Mucosa of rectum (tissue), 2 donors: ENCODE results near the gene RASSF5.
"Not testable (repeated sequence)": the region's sequence is repeated elsewhere in the genome, so short reads cannot be mapped to it uniquely, and the experiment has no call there.

Experiments used
- H3K27ac ChIP-seq, 2 donors: one replicate each; pipeline ENCODE4 v1.7.0; 2013; ENCODE audit warnings: inconsistent platforms in 2 of 2, low read depth in 2 of 2, low read length in 2 of 2
- H3K27me3 ChIP-seq, 2 donors: one replicate each; pipeline ENCODE4 v1.7.0; 2013; ENCODE audit warnings: low read length in 2 of 2; ENCODE audit not compliant: control insufficient read depth in 2 of 2, insufficient read depth in 2 of 2
- H3K36me3 ChIP-seq, 2 donors: one replicate each; pipeline ENCODE4 v1.7.0; 2013; ENCODE audit warnings: low read length in 2 of 2; ENCODE audit not compliant: control insufficient read depth in 2 of 2, insufficient read depth in 2 of 2
- H3K4me1 ChIP-seq, 2 donors: one replicate each; pipeline ENCODE4 v1.7.0; 2013; ENCODE audit warnings: low read length in 2 of 2, mild to moderate bottlenecking in 1 of 2; ENCODE audit not compliant: control insufficient read depth in 2 of 2, insufficient read depth in 2 of 2
- H3K4me3 ChIP-seq, 2 donors: one replicate each; pipeline ENCODE4 v1.7.0; 2013; ENCODE audit warnings: low read length in 2 of 2
- H3K9ac ChIP-seq, 2 donors: one replicate each; pipeline ENCODE4 v1.7.0; 2013; ENCODE audit warnings: low read length in 2 of 2, low read depth in 1 of 2, mild to moderate bottlenecking in 1 of 2
- H3K9me3 ChIP-seq, 2 donors: one replicate each; pipeline ENCODE4 v1.7.0; 2013; ENCODE audit warnings: low read length in 2 of 2; ENCODE audit not compliant: control insufficient read depth in 2 of 2
- donor health status: healthy.
- donor health status: Normal muscosa, but diverticular disease.

RASSF5 gene

GRCh38 chr1:206476591-206476990 lies 30.7 kb upstream of the RASSF5 start:
- Histone ChIP-seq H3K4me1 (peaks cover under 1 to 2% of the 10 kb centered on the region in 2 donors), H3K9ac (no peak overlapping the region), H3K27me3 (no peaks in the 10 kb centered on the region), H3K36me3 (peaks cover 39 to 54% of the 10 kb centered on the region in 2 donors), H3K27ac (no peak overlapping the region), H3K4me3 (no peak overlapping the region), H3K9me3 (no peaks in the 10 kb centered on the region)

GRCh38 chr1:206477110-206477509 lies 30.2 kb upstream of the RASSF5 start:
- Histone ChIP-seq H3K36me3 (peaks cover 39 to 55% of the 10 kb centered on the region in 2 donors), H3K9ac (no peak overlapping the region), H3K4me1 (peaks cover 0 to 2% of the 10 kb centered on the region in 2 donors), H3K27ac (no peak overlapping the region), H3K9me3 (no peaks in the 10 kb centered on the region), H3K4me3 (no peak overlapping the region), H3K27me3 (no peaks in the 10 kb centered on the region)

- Histone ChIP-seq H3K27ac (no peak overlapping the region), H3K36me3 (peaks cover 41 to 61% of the 10 kb centered on the region in 2 donors), H3K27me3 (no peaks in the 10 kb centered on the region), H3K9ac (no peak overlapping the region), H3K4me1 (no peaks in the 10 kb centered on the region), H3K4me3 (no peak overlapping the region), H3K9me3 (no peaks in the 10 kb centered on the region)
These were observed 29.6 kb upstream of the RASSF5 start for GRCh38 chr1:206477581-206478380.

GRCh38 chr1:206478746-206479145 lies 28.6 kb upstream of the RASSF5 start:
- no peaks in the 10 kb centered on the region for H3K4me1 ChIP-seq
- H3K9ac ChIP-seq = no peak overlapping the region
- H3K9me3 ChIP-seq = no peaks in the 10 kb centered on the region
- no peaks in the 10 kb centered on the region for H3K27me3 ChIP-seq
- H3K27ac ChIP-seq = no peak overlapping the region
- H3K36me3 ChIP-seq = peaks cover 48 to 67% of the 10 kb centered on the region in 2 donors
- no peak overlapping the region for H3K4me3 ChIP-seq

- no peak overlapping the region for H3K27ac ChIP-seq
- H3K36me3 ChIP-seq = peaks cover 43 to 65% of the 10 kb centered on the region in 2 donors
- H3K27me3 ChIP-seq = no peaks in the 10 kb centered on the region
- no peaks in the 10 kb centered on the region for H3K4me1 ChIP-seq
- no peaks in the 10 kb centered on the region for H3K9me3 ChIP-seq
- H3K9ac ChIP-seq = no peak overlapping the region
- H3K4me3 ChIP-seq = no peak overlapping the region
These were observed 27.9 kb upstream of the RASSF5 start for GRCh38 chr1:206479183-206480125.

GRCh38 chr1:206480211-206480610 lies 27.1 kb upstream of the RASSF5 start:
- Histone ChIP-seq H3K36me3 (peaks cover 38 to 68% of the 10 kb centered on the region in 2 donors), H3K27ac (no peak overlapping the region), H3K9me3 (no peaks in the 10 kb centered on the region), H3K9ac (no peak overlapping the region), H3K4me1 (no peaks in the 10 kb centered on the region), H3K27me3 (no peaks in the 10 kb centered on the region), H3K4me3 (no peak overlapping the region)

- H3K36me3 ChIP-seq = peaks cover 21 to 52% of the 10 kb centered on the region in 2 donors
- H3K4me3 ChIP-seq = no peak overlapping the region
- no peaks in the 10 kb centered on the region for H3K27me3 ChIP-seq
- no peak overlapping the region for H3K27ac ChIP-seq
- no peaks in the 10 kb centered on the region for H3K4me1 ChIP-seq
- H3K9me3 ChIP-seq = no peaks in the 10 kb centered on the region
- H3K9ac ChIP-seq = no peak overlapping the region
These were observed 24.7 kb upstream of the RASSF5 start for GRCh38 chr1:206482611-206483010.

GRCh38 chr1:206483864-206484263 lies 23.5 kb upstream of the RASSF5 start:
- H3K4me3 ChIP-seq, H3K9me3 ChIP-seq, H3K27ac ChIP-seq, H3K9ac ChIP-seq, H3K27me3 ChIP-seq, H3K4me1 ChIP-seq: not testable (repeated sequence)
- H3K36me3 ChIP-seq = peaks cover 17 to 43% of the 10 kb centered on the region in 2 donors

GRCh38 chr1:206484901-206485300 lies 22.4 kb upstream of the RASSF5 start:
- no peaks in the 10 kb centered on the region for H3K4me1 ChIP-seq
- H3K9me3 ChIP-seq = no peaks in the 10 kb centered on the region
- H3K27ac ChIP-seq = no peak overlapping the region
- H3K4me3 ChIP-seq = no peak overlapping the region
- H3K9ac ChIP-seq = no peak overlapping the region
- peaks cover 17 to 37% of the 10 kb centered on the region in 2 donors for H3K36me3 ChIP-seq
- H3K27me3 ChIP-seq = no peaks in the 10 kb centered on the region
